ENCODE results near the gene IFT43.

The IFT43 gene

GRCh38 chr14:76115010-76115422, 129.5 kb downstream of the IFT43 start:
- FAIRE-seq, result no peak

GRCh38 chr14:76117789-76118484, 132.4 kb downstream of the IFT43 start:
- FAIRE-seq, result no peak

GRCh38 chr14:76118594-76118993, 133.0 kb downstream of the IFT43 start:
- no peak for FAIRE-seq

GRCh38 chr14:76121089-76121748, 135.7 kb downstream of the IFT43 start:
- FAIRE-seq, result no peak

GRCh38 chr14:76123426-76124225, 138.1 kb downstream of the IFT43 start:
- no peak for FAIRE-seq

- no peak for FAIRE-seq
These were observed 139.9 kb downstream of the IFT43 start for GRCh38 chr14:76125511-76125910.

- FAIRE-seq, result no peak
These were observed 140.5 kb downstream of the IFT43 start for GRCh38 chr14:76126076-76126475.

GRCh38 chr14:76129851-76130576, 144.5 kb downstream of the IFT43 start:
- no peak for FAIRE-seq

- FAIRE-seq, result no peak
These were observed 145.8 kb downstream of the IFT43 start for GRCh38 chr14:76131071-76131965.

- no peak for FAIRE-seq
These were observed 147.5 kb downstream of the IFT43 start for GRCh38 chr14:76133103-76133502.

Measured in A204.1 (cell line).